Neuronal stem cell (in vitro differentiated cells): ENCODE results near the gene HSPA4.

Experiments
- DNase-seq: peaks from one replicate; pipeline ENCODE4 v3.0.0-alpha.2; 2013; ENCODE audit warnings: low spot score
- H2AFZ ChIP-seq: one replicate; pipeline ENCODE4 v1.6.1; 2013; ENCODE audit warnings: mild to moderate bottlenecking, low read length, inconsistent platforms
- H2AK5ac ChIP-seq: 2 replicates; pipeline ENCODE4 v1.6.1; 2013; ENCODE audit warnings: low read depth, mild to moderate bottlenecking, inconsistent platforms, low read length, moderate library complexity, mixed read lengths
- H2BK120ac ChIP-seq: 2 replicates; pipeline ENCODE4 v1.6.1; 2013; ENCODE audit warnings: low read depth, mild to moderate bottlenecking, inconsistent platforms, low read length, moderate library complexity, mixed read lengths
- H2BK12ac ChIP-seq: one replicate; pipeline ENCODE4 v1.6.1; 2013; ENCODE audit warnings: low read length, inconsistent platforms
- H2BK15ac ChIP-seq: 2 replicates; pipeline ENCODE4 v1.6.1; 2013; ENCODE audit warnings: mild to moderate bottlenecking, low read length, inconsistent platforms, mixed read lengths
- H2BK5ac ChIP-seq: one replicate; pipeline ENCODE4 v1.6.1; 2013; ENCODE audit warnings: inconsistent platforms, mild to moderate bottlenecking, low read length, moderate library complexity
- H3K14ac ChIP-seq: one replicate; pipeline ENCODE4 v1.6.1; 2013; ENCODE audit warnings: low read length, inconsistent platforms
- H3K18ac ChIP-seq: 2 replicates; pipeline ENCODE4 v1.6.1; 2013; ENCODE audit warnings: low read length, inconsistent platforms
- H3K23ac ChIP-seq: 2 replicates; pipeline ENCODE4 v1.6.1; 2013; ENCODE audit warnings: low read depth, mild to moderate bottlenecking, mixed read lengths, low read length, inconsistent platforms; ENCODE audit not compliant: poor library complexity
- H3K27ac ChIP-seq: replicated peaks from 3 replicates; pipeline ENCODE4 v1.5.1; 2013; ENCODE audit warnings: low read length, inconsistent platforms
- H3K27me3 ChIP-seq, 3 experiments: 2 replicates each; pipeline ENCODE4 v1.6.1; 2013; ENCODE audit warnings: low read length in 3 of 3, mild to moderate bottlenecking in 2 of 3, inconsistent platforms in 1 of 3, low read depth in 1 of 3, mixed read lengths in 1 of 3, moderate library complexity in 1 of 3; ENCODE audit not compliant: control insufficient read depth in 3 of 3, insufficient read depth in 3 of 3
- H3K36me3 ChIP-seq, 2 donors: replicated peaks in 1 of 2; 2 replicates each; pipeline ENCODE4 v1.6.1; 2013; ENCODE audit warnings: low read length in 2 of 2; ENCODE audit not compliant: control insufficient read depth in 2 of 2, insufficient read depth in 2 of 2
- H3K4ac ChIP-seq: 2 replicates; pipeline ENCODE4 v1.6.1; 2013; ENCODE audit warnings: inconsistent platforms, mild to moderate bottlenecking, low read length, moderate library complexity
- H3K4me1 ChIP-seq, 2 donors: 1 replicate in 1 of 2; 2 replicates in 1 of 2; pipeline ENCODE4 v1.6.1; 2013; ENCODE audit warnings: low read length in 2 of 2, low read depth in 1 of 2; ENCODE audit not compliant: control insufficient read depth in 2 of 2, insufficient read depth in 1 of 2
- H3K4me2 ChIP-seq: one replicate; pipeline ENCODE4 v1.6.1; 2013; ENCODE audit warnings: mild to moderate bottlenecking, low read length, inconsistent platforms; ENCODE audit not compliant: insufficient read depth, poor library complexity, severe bottlenecking
- H3K4me3 ChIP-seq, 2 donors: 2 replicates each; pipeline ENCODE4 v1.5.1; 2013; ENCODE audit warnings: low read length in 2 of 2, mild to moderate bottlenecking in 2 of 2, inconsistent platforms in 1 of 2, moderate library complexity in 1 of 2
- H3K79me1 ChIP-seq: one replicate; pipeline ENCODE4 v1.6.1; 2013; ENCODE audit warnings: low read depth, mild to moderate bottlenecking, inconsistent platforms, low read length, moderate library complexity
- H3K9ac ChIP-seq: one replicate; pipeline ENCODE4 v1.6.1; 2013; ENCODE audit warnings: mild to moderate bottlenecking, low read depth, low read length, inconsistent platforms; ENCODE audit not compliant: poor library complexity
- H3K9me3 ChIP-seq, 2 donors: replicated peaks in 1 of 2; 2 replicates each; pipeline versions ENCODE3 to v1.6.1; 2013; ENCODE audit warnings: low read length in 2 of 2, mild to moderate bottlenecking in 2 of 2, inconsistent platforms in 1 of 2, low read depth in 1 of 2, mixed read lengths in 1 of 2, moderate library complexity in 1 of 2; ENCODE audit not compliant: control insufficient read depth in 2 of 2, insufficient read depth in 1 of 2
- H4K8ac ChIP-seq: one replicate; pipeline ENCODE4 v1.6.1; 2013; ENCODE audit warnings: low read depth, mild to moderate bottlenecking, inconsistent platforms, low read length, moderate library complexity
- H4K91ac ChIP-seq: one replicate; pipeline ENCODE4 v1.6.1; 2013; ENCODE audit warnings: low read length, low read depth, mild to moderate bottlenecking, inconsistent platforms; ENCODE audit not compliant: poor library complexity
- WGBS, 2 donors: extraction: QIAGEN DNeasy Blood & Tissue Kit; methylation state at CpG; one replicate each; pipeline ENCODE4 v1.1.7; 2013; ENCODE audit warnings: missing lambda C conversion rate in 2 of 2, mixed read lengths in 1 of 2; ENCODE audit not compliant: insufficient read length in 2 of 2, insufficient replicate concordance in 1 of 2; ENCODE audit errors: extremely low coverage in 2 of 2; 5-methylcytosine and 5-hydroxymethylcytosine counted together

Gene HSPA4

GRCh38 chr5:133029416-133029815 lies 22.4 kb upstream of the HSPA4 start:
- Histone ChIP-seq H4K91ac (no peak overlapping the region), H3K14ac (no peak overlapping the region), H2BK12ac (no peak overlapping the region), H3K27me3 (no peaks in the 10 kb centered on the region), H2BK15ac (no peak overlapping the region), H3K36me3 (peaks cover 0 to 1% of the 10 kb centered on the region in 2 donors), H2BK120ac (no peak overlapping the region), H3K23ac (no peak overlapping the region), H2AFZ (no peak overlapping the region), H3K4ac (no peak overlapping the region), H4K8ac (no peak overlapping the region), H3K9me3 (no peaks in the 10 kb centered on the region), H3K79me1 (peaks cover 1% of the 10 kb centered on the region), H3K18ac (no peak overlapping the region), H3K4me2 (no peak overlapping the region), H2BK5ac (no peak overlapping the region), H3K4me1 (peaks cover 0 to 11% of the 10 kb centered on the region in 2 donors), H3K9ac (no peak overlapping the region), H3K4me3 (no peak overlapping the region), H3K27ac (no peak overlapping the region), H2AK5ac (no peak overlapping the region)
- no peak for DNase-seq
- no CpG with 5 or more reads among the region's 1 CpG for WGBS, 2 donors

GRCh38 chr5:133030343-133031005 lies 21.3 kb upstream of the HSPA4 start:
- Histone ChIP-seq H2AFZ (peak overlapping the region; percentile 67), H3K9me3 (no peaks in the 10 kb centered on the region)
- no CpG with 5 or more reads among the region's 2 CpGs for WGBS, 2 donors

DNA sequence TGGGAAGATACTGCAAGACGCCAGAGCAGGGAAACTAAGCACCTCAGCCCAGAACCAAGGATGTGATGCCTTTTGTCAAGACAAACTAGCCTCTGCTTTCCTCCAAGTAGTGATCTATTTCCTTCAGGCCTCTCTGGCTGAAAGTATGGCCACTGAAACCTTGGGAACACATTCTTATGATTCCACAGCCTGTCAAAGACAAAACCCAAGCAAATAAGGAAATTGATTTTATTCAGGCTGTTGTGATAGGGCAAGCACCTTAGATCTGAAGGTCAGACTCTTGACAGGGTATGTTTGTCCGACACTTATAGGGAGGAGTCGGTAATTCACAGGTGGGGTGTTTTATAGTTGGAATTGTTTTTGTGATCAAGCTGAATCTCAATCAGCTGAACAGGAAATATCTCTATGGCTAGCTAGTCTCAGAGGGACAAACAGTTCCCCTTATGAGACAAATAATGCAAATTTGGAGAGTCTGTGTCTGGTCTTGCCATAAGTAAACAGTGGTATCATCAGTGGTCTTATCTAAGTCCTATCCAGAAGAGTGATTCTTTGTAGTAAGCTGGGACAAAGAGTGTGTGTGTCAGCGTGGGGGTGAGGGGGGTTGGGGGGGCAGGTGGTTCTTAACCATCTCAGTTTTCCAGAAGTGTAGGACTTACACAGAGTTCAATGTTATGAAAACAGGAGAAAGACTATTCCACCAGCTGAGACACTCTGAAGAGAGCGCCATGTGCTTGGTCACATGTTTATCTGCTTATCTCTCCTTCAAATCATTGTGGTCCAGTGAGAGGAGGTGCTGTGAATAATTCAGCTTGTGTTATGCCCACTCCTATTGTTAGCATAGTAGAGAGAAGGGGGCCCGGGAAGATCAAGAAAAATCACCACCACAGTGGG lies 18.7 kb upstream of the HSPA4 start:
- Histone ChIP-seq H2BK12ac (no peak overlapping the region), H3K23ac (no peak overlapping the region), H3K27ac (no peak overlapping the region), H2AK5ac (no peak overlapping the region), H4K91ac (no peak overlapping the region), H3K14ac (no peak overlapping the region), H3K4me2 (no peak overlapping the region), H2AFZ (peak overlapping the region; percentile 81), H3K36me3 (no peaks in the 10 kb centered on the region), H4K8ac (no peak overlapping the region), H3K4ac (no peak overlapping the region), H3K9ac (no peak overlapping the region), H3K9me3 (no peaks in the 10 kb centered on the region), H3K4me1 (peaks cover 0 to 11% of the 10 kb centered on the region in 2 donors), H2BK5ac (no peak overlapping the region), H3K27me3 (no peaks in the 10 kb centered on the region), H3K18ac (no peak overlapping the region), H3K79me1 (no peaks in the 10 kb centered on the region), H2BK120ac (no peak overlapping the region), H3K4me3 (no peak overlapping the region), H2BK15ac (no peak overlapping the region)
- no CpG with 5 or more reads among the region's 6 CpGs for WGBS, 2 donors
- DNase-seq = no peak

More at GRCh38 chr5:133030343-133031005, 21.3 kb upstream of the HSPA4 start:
- Histone ChIP-seq H3K14ac (no peak overlapping the region), H3K27ac (no peak overlapping the region), H2AK5ac (no peak overlapping the region), H3K79me1 (no peaks in the 10 kb centered on the region), H4K91ac (no peak overlapping the region), H3K23ac (no peak overlapping the region), H3K4ac (no peak overlapping the region), H3K36me3 (no peaks in the 10 kb centered on the region), H3K18ac (no peak overlapping the region), H3K27me3 (no peaks in the 10 kb centered on the region), H3K4me2 (no peak overlapping the region), H2BK5ac (no peak overlapping the region), H3K4me3 (no peak overlapping the region), H2BK12ac (no peak overlapping the region), H4K8ac (no peak overlapping the region), H2BK15ac (no peak overlapping the region), H3K9ac (no peak overlapping the region), H2BK120ac (no peak overlapping the region), H3K4me1 (peaks cover 0 to 11% of the 10 kb centered on the region in 2 donors)
- no peak for DNase-seq

DNA sequence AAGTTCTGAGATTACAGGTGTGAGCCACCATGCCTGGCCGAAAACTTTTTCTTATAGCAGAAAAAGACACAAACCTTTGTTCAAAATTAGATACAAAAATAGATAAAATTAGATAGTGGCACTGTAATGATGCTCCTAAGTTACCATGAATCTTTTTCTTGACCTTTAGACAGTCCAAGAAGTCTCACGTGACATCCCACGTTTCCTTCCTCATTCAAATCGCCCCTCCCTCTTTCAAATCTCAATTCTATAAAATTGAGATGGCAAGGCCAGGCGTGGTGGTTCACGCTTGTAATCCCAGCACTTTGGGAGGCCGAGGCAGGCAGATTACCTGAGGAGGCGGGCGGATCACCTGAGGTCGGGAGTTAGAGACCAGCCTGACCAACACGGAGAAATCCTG lies 17.7 kb upstream of the HSPA4 start:
- no peak overlapping the region for H2BK12ac ChIP-seq
- no peak overlapping the region for H2AFZ ChIP-seq
- peak overlapping the region; percentile 38 for H3K14ac ChIP-seq
- no peaks in the 10 kb centered on the region for H3K9me3 ChIP-seq
- H3K18ac ChIP-seq = no peak overlapping the region
- H3K27me3 ChIP-seq = no peaks in the 10 kb centered on the region
- no peak overlapping the region for H3K4me3 ChIP-seq
- no peak overlapping the region for H3K23ac ChIP-seq
- no peak overlapping the region for H2BK15ac ChIP-seq
- no peak overlapping the region for H3K27ac ChIP-seq
- H3K79me1 ChIP-seq = no peaks in the 10 kb centered on the region
- 86% methylated on average over 1 of the region's 11 CpGs; no CpG with 5 or more reads in 1 of the 2 donors for WGBS, 2 donors
- H2AK5ac ChIP-seq = no peak overlapping the region
- peaks cover 0 to 11% of the 10 kb centered on the region in 2 donors for H3K4me1 ChIP-seq
- no peak overlapping the region for H3K9ac ChIP-seq
- no peaks in the 10 kb centered on the region for H3K36me3 ChIP-seq
- no peak overlapping the region for H2BK5ac ChIP-seq
- H2BK120ac ChIP-seq = no peak overlapping the region
- H4K8ac ChIP-seq = no peak overlapping the region
- H3K4me2 ChIP-seq = no peak overlapping the region
- no peak for DNase-seq
- H3K4ac ChIP-seq = no peak overlapping the region
- H4K91ac ChIP-seq = no peak overlapping the region
